SU-DHL-6 (cell line): ENCODE results near the gene LRP1-AS.

Experiments
- H2AFZ ChIP-seq: fragments of 200-600 bp; sonication (generic); 2 replicates; pipeline ENCODE4 v1.6.1; 2014; ENCODE audit warnings: low read depth, mild to moderate bottlenecking, moderate library complexity, mixed read lengths, antibody characterized with exemption, low read length; ENCODE audit not compliant: severe bottlenecking
- H3F3A ChIP-seq: fragments of 200-600 bp; shearing (Covaris generic); 2 replicates; pipeline ENCODE4 v1.6.0; 2016; ENCODE audit warnings: antibody characterized with exemption, mild to moderate bottlenecking; ENCODE audit not compliant: insufficient read depth
- H3K27ac ChIP-seq: fragments of 200-600 bp; sonication (generic); 2 replicates; pipeline ENCODE4 v1.5.1; 2016; ENCODE audit warnings: low read depth, mild to moderate bottlenecking, low read length, moderate library complexity, mixed read lengths
- H3K27me3 ChIP-seq: fragments of 200-600 bp; sonication (generic), shearing (Covaris generic); 2 replicates; pipeline ENCODE4 v1.6.0; 2014; ENCODE audit warnings: mild to moderate bottlenecking, low read length
- H3K36me3 ChIP-seq: fragments of 200-600 bp; sonication (generic); 2 replicates; pipeline ENCODE4 v1.6.1; 2014; ENCODE audit warnings: mild to moderate bottlenecking, low read length, mixed read lengths
- H3K4me2 ChIP-seq: fragments of 300-600, 200-600 bp; shearing (Covaris generic), sonication (generic); 2 replicates; pipeline ENCODE4 v1.6.0; 2014; ENCODE audit warnings: low read length, low read depth, mild to moderate bottlenecking; ENCODE audit not compliant: poor library complexity, severe bottlenecking
- H3K4me3 ChIP-seq: fragments of 200-600 bp; sonication (generic); 2 replicates; pipeline ENCODE4 v1.5.1; 2014; ENCODE audit warnings: antibody characterized with exemption, low read length, mild to moderate bottlenecking, mixed read lengths; ENCODE audit not compliant: insufficient read depth, poor library complexity, severe bottlenecking
- H3K79me2 ChIP-seq: fragments of 200-600 bp; sonication (generic); 2 replicates; pipeline ENCODE4 v1.6.1; 2014; ENCODE audit warnings: mild to moderate bottlenecking, low read length, moderate library complexity; ENCODE audit not compliant: insufficient read depth
- H3K9ac ChIP-seq: fragments of 200-600 bp; sonication (generic); 2 replicates; pipeline ENCODE4 v1.7.0; 2014; ENCODE audit warnings: mild to moderate bottlenecking, low read length
- H3K9me2 ChIP-seq: fragments of 200-600 bp; sonication (generic); replicated peaks from 2 replicates; pipeline ENCODE4 v1.6.1; 2014; ENCODE audit warnings: low read length; ENCODE audit not compliant: insufficient read depth
- H3K9me3 ChIP-seq: fragments of 200-600 bp; sonication (generic); 2 replicates; pipeline ENCODE4 v1.6.1; 2014; ENCODE audit warnings: low read length, mixed read lengths; ENCODE audit not compliant: insufficient read depth
- H4K20me1 ChIP-seq: fragments of 200-600 bp; sonication (generic); 2 replicates; pipeline ENCODE4 v1.6.1; 2014; ENCODE audit warnings: low read depth, mild to moderate bottlenecking, antibody characterized with exemption, low read length, moderate library complexity, mixed read lengths
- EZH2phosphoT487 ChIP-seq: fragments of 200-600 bp; sonication (generic), shearing (Covaris generic); conservative IDR thresholded peaks from 2 replicates; pipeline ENCODE4 v1.6.1; 2018; ENCODE audit warnings: mild to moderate bottlenecking, antibody characterized with exemption, low read length, moderate library complexity, mixed read lengths
- TF ChIP-seq, protein P1 (sequence below): fragments of 200-600 bp; sonication (generic); IDR thresholded peaks from one replicate; pipeline ENCODE4 v1.5.1; 2017; ENCODE audit warnings: antibody characterized with exemption, mild to moderate bottlenecking, low read length, moderate library complexity; ENCODE audit not compliant: insufficient read depth, poor library complexity, severe bottlenecking

Gene LRP1-AS

DNA sequence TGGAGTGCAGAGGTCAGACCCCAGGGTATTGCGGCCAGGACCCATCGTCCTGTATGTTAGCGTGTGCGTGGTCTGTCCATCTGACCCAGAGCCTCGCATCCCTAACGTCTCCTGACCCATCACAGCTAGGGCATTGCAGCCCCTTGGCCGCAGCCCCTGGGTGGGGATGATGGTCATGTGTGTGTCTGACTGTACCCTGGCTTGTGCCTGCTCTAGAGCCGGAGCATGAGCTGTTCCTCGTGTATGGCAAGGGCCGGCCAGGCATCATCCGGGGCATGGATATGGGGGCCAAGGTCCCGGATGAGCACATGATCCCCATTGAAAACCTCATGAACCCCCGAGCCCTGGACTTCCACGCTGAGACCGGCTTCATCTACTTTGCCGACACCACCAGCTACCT is 10.8 kb upstream of the LRP1-AS start:
- H3K36me3 ChIP-seq, result no peaks in the 10 kb centered on the region
- H3K27ac ChIP-seq, result no peak overlapping the region
- no peak overlapping the region for H3K9ac ChIP-seq
- H3F3A ChIP-seq, result no peaks in the 10 kb centered on the region
- no peaks in the 10 kb centered on the region for H3K9me3 ChIP-seq
- H3K4me2 ChIP-seq, result no peak overlapping the region
- H2AFZ ChIP-seq, result no peak overlapping the region
- no peaks in the 10 kb centered on the region for H4K20me1 ChIP-seq
- H3K4me3 ChIP-seq, result no peak overlapping the region
- no peaks in the 10 kb centered on the region for H3K79me2 ChIP-seq
- no peaks in the 10 kb centered on the region for H3K9me2 ChIP-seq
- H3K27me3 ChIP-seq, result no peaks in the 10 kb centered on the region
- TF ChIP-seq, protein P1, sequence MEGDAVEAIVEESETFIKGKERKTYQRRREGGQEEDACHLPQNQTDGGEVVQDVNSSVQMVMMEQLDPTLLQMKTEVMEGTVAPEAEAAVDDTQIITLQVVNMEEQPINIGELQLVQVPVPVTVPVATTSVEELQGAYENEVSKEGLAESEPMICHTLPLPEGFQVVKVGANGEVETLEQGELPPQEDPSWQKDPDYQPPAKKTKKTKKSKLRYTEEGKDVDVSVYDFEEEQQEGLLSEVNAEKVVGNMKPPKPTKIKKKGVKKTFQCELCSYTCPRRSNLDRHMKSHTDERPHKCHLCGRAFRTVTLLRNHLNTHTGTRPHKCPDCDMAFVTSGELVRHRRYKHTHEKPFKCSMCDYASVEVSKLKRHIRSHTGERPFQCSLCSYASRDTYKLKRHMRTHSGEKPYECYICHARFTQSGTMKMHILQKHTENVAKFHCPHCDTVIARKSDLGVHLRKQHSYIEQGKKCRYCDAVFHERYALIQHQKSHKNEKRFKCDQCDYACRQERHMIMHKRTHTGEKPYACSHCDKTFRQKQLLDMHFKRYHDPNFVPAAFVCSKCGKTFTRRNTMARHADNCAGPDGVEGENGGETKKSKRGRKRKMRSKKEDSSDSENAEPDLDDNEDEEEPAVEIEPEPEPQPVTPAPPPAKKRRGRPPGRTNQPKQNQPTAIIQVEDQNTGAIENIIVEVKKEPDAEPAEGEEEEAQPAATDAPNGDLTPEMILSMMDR, result no peak
- TF ChIP-seq EZH2phosphoT487, result no peak

DNA sequence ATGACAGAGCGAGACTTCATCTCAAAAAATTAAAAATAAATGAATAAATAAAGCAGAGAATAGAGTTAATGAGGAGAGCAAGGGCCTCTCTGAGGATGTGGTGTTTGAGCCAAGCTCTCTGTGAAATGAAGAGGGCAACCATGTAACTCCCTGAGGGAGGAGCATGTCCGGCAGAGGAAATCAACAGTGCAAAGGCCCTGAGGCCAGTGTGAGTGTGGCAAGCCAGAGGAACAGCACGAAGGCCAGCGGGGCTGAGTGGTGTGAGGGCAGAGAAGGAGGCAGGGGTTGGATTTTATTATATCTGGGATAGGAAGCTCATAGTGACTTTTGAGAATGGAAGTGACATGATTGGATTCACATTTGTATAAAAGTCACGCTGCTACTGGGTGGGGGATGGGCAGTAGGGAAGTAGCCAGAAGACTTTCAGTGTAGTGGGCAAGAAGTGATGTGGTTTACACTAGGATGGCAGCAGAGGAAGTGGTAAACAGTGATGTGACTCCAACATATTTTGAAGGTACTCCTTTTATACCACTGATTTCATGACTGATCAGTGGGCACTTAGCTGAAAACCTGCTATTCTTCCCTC is 10.3 kb upstream of the LRP1-AS start:
- TF ChIP-seq, protein P1, result no peak
- no peak for TF ChIP-seq EZH2phosphoT487
- Histone ChIP-seq H3K9ac (no peak overlapping the region), H3K27me3 (no peaks in the 10 kb centered on the region), H4K20me1 (no peaks in the 10 kb centered on the region), H3K36me3 (no peaks in the 10 kb centered on the region), H2AFZ (no peak overlapping the region), H3F3A (no peaks in the 10 kb centered on the region), H3K4me3 (no peak overlapping the region), H3K4me2 (no peak overlapping the region), H3K27ac (no peak overlapping the region), H3K9me2 (no peaks in the 10 kb centered on the region), H3K9me3 (no peaks in the 10 kb centered on the region), H3K79me2 (no peaks in the 10 kb centered on the region)

DNA sequence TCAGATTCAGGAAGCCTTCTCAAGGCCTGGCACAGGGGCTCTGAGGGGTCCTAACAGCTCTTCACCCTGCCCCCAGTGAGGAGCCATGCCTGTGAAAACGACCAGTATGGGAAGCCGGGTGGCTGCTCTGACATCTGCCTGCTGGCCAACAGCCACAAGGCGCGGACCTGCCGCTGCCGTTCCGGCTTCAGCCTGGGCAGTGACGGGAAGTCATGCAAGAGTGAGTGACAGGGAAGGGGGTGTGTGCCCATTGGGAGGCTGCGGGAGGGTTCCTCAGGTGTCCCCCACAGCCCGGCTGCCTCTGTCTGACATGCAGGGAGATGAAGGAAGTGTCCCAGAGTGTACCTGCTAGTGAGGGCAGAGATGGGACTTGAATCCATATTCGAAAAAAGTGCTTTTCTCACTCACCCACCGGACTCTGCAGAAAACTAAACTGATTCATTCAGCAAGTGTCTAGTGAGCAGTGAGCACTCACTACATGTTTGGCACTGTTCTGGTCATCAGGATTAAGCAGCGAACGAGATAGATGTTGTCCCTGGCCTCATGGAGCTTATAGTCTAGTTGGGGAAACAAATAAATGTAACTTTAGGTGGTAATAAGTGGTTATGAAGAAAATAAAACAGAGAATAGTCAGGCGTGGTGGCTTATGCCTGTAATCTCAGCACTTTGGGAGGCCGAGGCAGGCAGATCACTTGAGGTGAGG is 9.4 kb upstream of the LRP1-AS start:
- Histone ChIP-seq H3F3A (no peaks in the 10 kb centered on the region), H3K36me3 (no peaks in the 10 kb centered on the region), H3K79me2 (no peaks in the 10 kb centered on the region), H3K4me3 (no peak overlapping the region), H4K20me1 (no peaks in the 10 kb centered on the region), H3K27me3 (no peaks in the 10 kb centered on the region), H3K9ac (no peak overlapping the region), H3K27ac (no peak overlapping the region), H3K9me2 (no peaks in the 10 kb centered on the region), H2AFZ (no peak overlapping the region), H3K9me3 (no peaks in the 10 kb centered on the region), H3K4me2 (no peak overlapping the region)
- TF ChIP-seq EZH2phosphoT487, result no peak
- TF ChIP-seq, protein P1, result no peak
